K562 (cell line): ENCODE data around the gene C16orf74. TPM values are rescaled to one million over a fixed set of nuclear protein-coding genes. Genes with fewer than 3 reads are reported as not detected.

Experiments used
- ATAC-seq: fragments of 200-7000 bp; cut with Tn5 transposase; 3 replicates; pipeline ENCODE4 v1.9.1; 2020; ENCODE audit warnings: moderate library complexity
- BruUV-seq: library from RNA; stranded (reverse); fragments of 400-500 nt; replicated peaks from 2 replicates; lab custom pipeline; 2021; lab: Mats Ljungman, UMichigan
- CTCF ChIA-PET: fragments of 300-600 bp; formaldehyde crosslinking; extraction: SDS; loops from one replicate; lab custom pipeline; 2021; ENCODE audit warnings: low intra/inter-chr PET ratio; lab: Yijun Ruan, JAX
- POLR2A ChIA-PET: fragments of 300-600, 350-650 bp; sonication (Branson Sonifier 250); formaldehyde crosslinking; extraction: SDS; loops from one replicate; lab custom pipeline; 2021; ENCODE audit warnings: antibody characterized with exemption, inconsistent platforms; lab: Yijun Ruan, JAX
- DNase-seq, 4 experiments: peaks; one replicate each; pipeline versions ENCODE4 v3.0.0 to v3.0.0-alpha.2; 2011 to 2018; ENCODE audit warnings: low spot score in 3 of 4, mixed read lengths in 3 of 4; ENCODE audit errors: extremely low read depth in 1 of 4
- FAIRE-seq: peaks from 2 replicates; lab custom pipeline; 2011; peaks lifted over from hg19 to GRCh38; lab: Jason Lieb, UNC
- H2AFZ ChIP-seq: 2 replicates; pipeline ENCODE4 v1.6.0; 2011; ENCODE audit warnings: low read depth, low read length, control low read depth, inconsistent platforms
- H3K27ac ChIP-seq: fragments of 200-600 bp; 3 replicates; pipeline ENCODE4 v1.8.0; 2011; ENCODE audit warnings: low read depth, mild to moderate bottlenecking, control low read depth, inconsistent platforms, low read length, moderate library complexity, mixed read lengths; ENCODE audit errors: extremely low read depth
- H3K27me3 ChIP-seq, 2 experiments: fragments of 300-600 bp in 1 of 2; 2 replicates in 1 of 2; 3 replicates in 1 of 2; pipeline versions ENCODE4 v1.6.0 to v1.8.0; 2011; ENCODE audit warnings: inconsistent platforms in 2 of 2, low read length in 2 of 2, mild to moderate bottlenecking in 1 of 2, mixed read lengths in 1 of 2, moderate library complexity in 1 of 2; ENCODE audit not compliant: control insufficient read depth in 2 of 2, insufficient read depth in 2 of 2
- H3K36me3 ChIP-seq: fragments of 300-600 bp; 3 replicates; pipeline ENCODE4 v1.8.0; 2011; ENCODE audit warnings: mild to moderate bottlenecking, low read length, inconsistent platforms; ENCODE audit not compliant: control insufficient read depth, insufficient read depth
- H3K4me1 ChIP-seq, 2 experiments: fragments of 200-600 bp in 1 of 2; replicated peaks in 1 of 2; 2 replicates in 1 of 2; 3 replicates in 1 of 2; pipeline versions ENCODE4 v1.5.1 to v1.8.0; 2011; ENCODE audit warnings: inconsistent platforms in 2 of 2, low read length in 2 of 2, mild to moderate bottlenecking in 1 of 2, mixed read lengths in 1 of 2, moderate library complexity in 1 of 2; ENCODE audit not compliant: control insufficient read depth in 2 of 2, insufficient read depth in 2 of 2
- H3K4me2 ChIP-seq: 2 replicates; pipeline ENCODE4 v1.6.1; 2011; ENCODE audit warnings: low read length, control low read depth, inconsistent platforms, mixed read lengths; ENCODE audit not compliant: insufficient read depth
- H3K4me3 ChIP-seq: fragments of 200-600 bp; sonication (generic), shearing (Covaris generic); 2 replicates; pipeline ENCODE4 v1.5.1; 2016; ENCODE audit warnings: control low read depth, inconsistent platforms
- H3K79me2 ChIP-seq: fragments of 200-600 bp; 3 replicates; pipeline ENCODE4 v1.8.0; 2011; ENCODE audit warnings: low read length, inconsistent platforms; ENCODE audit not compliant: control insufficient read depth, insufficient read depth
- H3K9ac ChIP-seq, 2 experiments: 2 replicates each; pipeline versions ENCODE4 v1.6.0 to v1.6.1; 2011; ENCODE audit warnings: low read depth in 2 of 2, low read length in 2 of 2, control low read depth in 1 of 2, inconsistent platforms in 1 of 2, mild to moderate bottlenecking in 1 of 2, mixed read lengths in 1 of 2; ENCODE audit not compliant: insufficient read depth in 1 of 2
- H3K9me1 ChIP-seq: one replicate; pipeline ENCODE4 v1.6.0; 2011; ENCODE audit warnings: inconsistent platforms, mild to moderate bottlenecking, low read length, moderate library complexity; ENCODE audit not compliant: control insufficient read depth, insufficient read depth
- H3K9me3 ChIP-seq: replicated peaks from 2 replicates; pipeline ENCODE4 v1.5.1; 2011; ENCODE audit warnings: low read depth, low read length, inconsistent platforms; ENCODE audit not compliant: control insufficient read depth, insufficient read depth
- H4K20me1 ChIP-seq: replicated peaks from 2 replicates; pipeline ENCODE4 v1.6.1; 2011; ENCODE audit warnings: low read length, inconsistent platforms, mixed read lengths; ENCODE audit not compliant: control insufficient read depth, insufficient read depth
- ARID1B ChIP-seq: fragments of 450-650 bp; IDR thresholded peaks from 2 replicates; pipeline ENCODE4 v1.6.1; 2016; ENCODE audit warnings: antibody characterized with exemption, mild to moderate bottlenecking, inconsistent platforms
- HDAC6 ChIP-seq: IDR thresholded peaks from 2 replicates; pipeline ENCODE4 v1.6.1; 2012; ENCODE audit warnings: low read depth, mild to moderate bottlenecking, control low read depth, inconsistent platforms, low read length, moderate library complexity
- TOE1 ChIP-seq, 2 experiments: fragments of 450-650 bp in 1 of 2; sonication (generic) in 1 of 2; formaldehyde crosslinking in 1 of 2; IDR thresholded peaks; 2 replicates each; pipeline versions ENCODE4 v1.7.1 to v1.8.0; 2016 to 2022; ENCODE audit warnings: borderline replicate concordance in 2 of 2, mild to moderate bottlenecking in 2 of 2, antibody characterized with exemption in 1 of 2, inconsistent platforms in 1 of 2, low read depth in 1 of 2, missing genetic modification reagents in 1 of 2, moderate library complexity in 1 of 2
- WGBS: fragments of 100-300 bp; shearing (Covaris generic); methylation state at CpG from one replicate; pipeline ENCODE4 v1.1.6; 2016; ENCODE audit warnings: low coverage, mixed read lengths; ENCODE audit not compliant: insufficient coverage; ENCODE audit errors: missing lambda C conversion rate; 5-methylcytosine and 5-hydroxymethylcytosine counted together
- in situ Hi-C: fragments of 300-500 bp; cut with MboI; formaldehyde crosslinking; loops from 4 replicates; pipeline ENCODE4 v1.15.0; 2018; ENCODE audit warnings: inconsistent platforms, mixed read lengths
- intact Hi-C: fragments of 100-400 bp; cut with micrococcal nuclease; formaldehyde crosslinking; loops from 2 replicates; pipeline ENCODE4 v1.14.2; 2022
- polyA plus RNA-seq, 8 experiments: library from polyadenylated mRNA; depleted of rRNA in 4 of 8; stranded (reverse) in 5 of 8; unstranded in 3 of 8; fragments of >200 nt; fragmentation: Nextera tagmentation in 2 of 8; fragmentation: Illumina TruSeq in 1 of 8; extraction: Ambion mirVana in 2 of 8; extraction: Trizol in 1 of 8; gene quantifications; 2 replicates each; pipeline versions ENCODE4 v1.2.1 to v1.2.3, GENCODE V29; 2011 to 2014; ENCODE audit warnings: inconsistent platforms in 1 of 8, missing spikeins in 1 of 8
- total RNA-seq, 7 experiments: library from RNA; depleted of rRNA in 6 of 7; stranded (reverse); fragments of >200 nt in 6 of 7; fragmentation: Illumina TruSeq in 2 of 7; extraction: Trizol in 2 of 7; gene quantifications; 2 replicates each; pipeline versions ENCODE4 v1.2.1 to v1.2.3, GENCODE V29; 2011 to 2021; ENCODE audit warnings: low replicate concordance in 1 of 7
- TF ChIP-seq, protein P1 (sequence below), 2 experiments: fragments of 450-650 bp in 1 of 2; sonication (generic) in 1 of 2; formaldehyde crosslinking in 1 of 2; IDR thresholded peaks; 2 replicates each; pipeline versions ENCODE4 v1.7.1 to v1.9.0; 2016 to 2022; ENCODE audit warnings: inconsistent platforms in 1 of 2, mild to moderate bottlenecking in 1 of 2, missing genetic modification reagents in 1 of 2
- TF ChIP-seq, protein P2 (sequence below): fragments of 450-650 bp; conservative IDR thresholded peaks from 2 replicates; pipeline ENCODE4 v1.6.1; 2016; ENCODE audit warnings: missing genetic modification characterization, low read depth, mild to moderate bottlenecking, control low read depth, missing compliant biosample characterization
- TF ChIP-seq, protein P3 (sequence below): fragments of 450-650 bp; formaldehyde crosslinking; IDR thresholded peaks from 2 replicates; pipeline ENCODE4 v1.4.0; 2022; ENCODE audit warnings: missing genetic modification characterization

The C16orf74 gene
- total and polyA plus RNA-seq, 9 of the 15 experiments (the other 6 are each of a cell fraction or from before 2014, with no cell fraction given), result not detected

DNA sequence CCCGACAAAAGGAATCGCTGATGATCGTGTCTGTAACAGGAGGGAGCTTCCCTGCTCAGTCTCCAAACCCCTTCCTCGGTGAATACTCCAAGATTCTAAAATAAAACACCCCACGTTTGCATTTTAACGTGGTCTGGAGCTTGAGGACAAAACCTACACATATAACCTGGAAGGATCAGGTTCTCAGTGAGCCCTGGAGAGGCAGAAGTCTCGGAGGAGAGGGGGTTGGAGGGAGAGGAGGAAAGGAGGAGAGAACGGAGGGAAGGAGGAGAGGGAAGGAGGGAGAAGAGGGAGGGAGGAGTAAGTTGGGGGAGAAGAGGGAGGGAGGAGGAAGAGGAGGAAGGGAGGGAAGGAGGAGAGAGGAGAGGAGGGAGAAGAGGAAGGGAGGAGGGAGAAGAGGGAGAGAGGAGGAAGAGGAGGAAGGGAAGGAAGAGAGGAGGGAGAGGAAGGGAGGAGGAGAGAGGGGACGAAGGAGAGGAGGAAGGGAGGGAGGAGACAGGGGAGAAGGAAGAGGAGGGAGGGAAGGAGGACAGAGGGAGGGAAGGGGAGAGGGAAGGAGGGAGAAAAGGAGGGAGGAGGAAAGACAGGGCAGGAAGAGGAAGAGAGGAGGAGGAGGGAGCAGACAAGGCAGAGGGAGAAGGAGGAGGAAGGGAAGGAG lies 34.7 kb downstream of the C16orf74 start:
- Histone ChIP-seq H3K27me3 (peaks cover 11 to 50% of the 10 kb centered on the region in 2 experiments; a peak in 4 of 5 replicates), H4K20me1 (peaks cover 14% of the 10 kb centered on the region; the same call in 1 of the 2 replicates), H3K4me2 (no peak overlapping the region), H3K36me3 (no peaks in the 10 kb centered on the region), H3K9ac (no peak overlapping the region; a peak in 1 of 4 replicates), H3K4me3 (no peak overlapping the region), H3K9me3 (peaks cover 6% of the 10 kb centered on the region), H2AFZ (peak overlapping the region; percentile 18; the same call in 1 of the 2 replicates), H3K27ac (no peak overlapping the region), H3K79me2 (no peaks in the 10 kb centered on the region), H3K9me1 (no peaks in the 10 kb centered on the region), H3K4me1 (peaks cover 3 to 33% of the 10 kb centered on the region in 2 experiments; a peak in 4 of 5 replicates)
- no peak for FAIRE-seq
- DNase-seq, result no peak
- WGBS, result 7% methylated on average over 8 of the region's 9 CpGs
- intact Hi-C loops, result loop anchor here (5.0 to 10.0 kb wide), 2 partner anchors 141 to 294 kb away; no protein-coding TSS in a partner anchor
- in situ Hi-C loops, result loop anchor here (10.0 kb wide), 1 partner anchor 291 kb away; no protein-coding TSS in a partner anchor
- BruUV-seq, result no TSS peak
- no peak for ATAC-seq
- ChIA-PET CTCF (interaction anchor here (4.5 kb wide), 1 partner anchor 40 kb away, joined by 35 read pairs; no protein-coding TSS in a partner anchor), POLR2A (interaction anchor here (0.6 to 1.4 kb wide), 5 partner anchors 10 to 77 kb away, joined by 3 to 5 read pairs (median 4); no protein-coding TSS in a partner anchor)
- TF ChIP-seq TOE1 (IDR thresholded peaks at IDR 0.05; ENCODE audit: borderline replicate concordance), result 0 out of 2 replicates have a peak, but pooled peaks have one; percentile 15
- no peak for TF ChIP-seq TOE1 (CRISPR knock-in tag; IDR thresholded peaks at IDR 0.05; ENCODE audit: borderline replicate concordance, low read depth)
- TF ChIP-seq, protein P1, sequence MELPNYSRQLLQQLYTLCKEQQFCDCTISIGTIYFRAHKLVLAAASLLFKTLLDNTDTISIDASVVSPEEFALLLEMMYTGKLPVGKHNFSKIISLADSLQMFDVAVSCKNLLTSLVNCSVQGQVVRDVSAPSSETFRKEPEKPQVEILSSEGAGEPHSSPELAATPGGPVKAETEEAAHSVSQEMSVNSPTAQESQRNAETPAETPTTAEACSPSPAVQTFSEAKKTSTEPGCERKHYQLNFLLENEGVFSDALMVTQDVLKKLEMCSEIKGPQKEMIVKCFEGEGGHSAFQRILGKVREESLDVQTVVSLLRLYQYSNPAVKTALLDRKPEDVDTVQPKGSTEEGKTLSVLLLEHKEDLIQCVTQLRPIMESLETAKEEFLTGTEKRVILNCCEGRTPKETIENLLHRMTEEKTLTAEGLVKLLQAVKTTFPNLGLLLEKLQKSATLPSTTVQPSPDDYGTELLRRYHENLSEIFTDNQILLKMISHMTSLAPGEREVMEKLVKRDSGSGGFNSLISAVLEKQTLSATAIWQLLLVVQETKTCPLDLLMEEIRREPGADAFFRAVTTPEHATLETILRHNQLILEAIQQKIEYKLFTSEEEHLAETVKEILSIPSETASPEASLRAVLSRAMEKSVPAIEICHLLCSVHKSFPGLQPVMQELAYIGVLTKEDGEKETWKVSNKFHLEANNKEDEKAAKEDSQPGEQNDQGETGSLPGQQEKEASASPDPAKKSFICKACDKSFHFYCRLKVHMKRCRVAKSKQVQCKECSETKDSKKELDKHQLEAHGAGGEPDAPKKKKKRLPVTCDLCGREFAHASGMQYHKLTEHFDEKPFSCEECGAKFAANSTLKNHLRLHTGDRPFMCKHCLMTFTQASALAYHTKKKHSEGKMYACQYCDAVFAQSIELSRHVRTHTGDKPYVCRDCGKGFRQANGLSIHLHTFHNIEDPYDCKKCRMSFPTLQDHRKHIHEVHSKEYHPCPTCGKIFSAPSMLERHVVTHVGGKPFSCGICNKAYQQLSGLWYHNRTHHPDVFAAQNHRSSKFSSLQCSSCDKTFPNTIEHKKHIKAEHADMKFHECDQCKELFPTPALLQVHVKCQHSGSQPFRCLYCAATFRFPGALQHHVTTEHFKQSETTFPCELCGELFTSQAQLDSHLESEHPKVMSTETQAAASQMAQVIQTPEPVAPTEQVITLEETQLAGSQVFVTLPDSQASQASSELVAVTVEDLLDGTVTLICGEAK (IDR thresholded peaks at IDR 0.05), result no peak
- TF ChIP-seq, protein P1 (CRISPR knock-in tag; IDR thresholded peaks at IDR 0.05), result no peak
- TF ChIP-seq, protein P2, sequence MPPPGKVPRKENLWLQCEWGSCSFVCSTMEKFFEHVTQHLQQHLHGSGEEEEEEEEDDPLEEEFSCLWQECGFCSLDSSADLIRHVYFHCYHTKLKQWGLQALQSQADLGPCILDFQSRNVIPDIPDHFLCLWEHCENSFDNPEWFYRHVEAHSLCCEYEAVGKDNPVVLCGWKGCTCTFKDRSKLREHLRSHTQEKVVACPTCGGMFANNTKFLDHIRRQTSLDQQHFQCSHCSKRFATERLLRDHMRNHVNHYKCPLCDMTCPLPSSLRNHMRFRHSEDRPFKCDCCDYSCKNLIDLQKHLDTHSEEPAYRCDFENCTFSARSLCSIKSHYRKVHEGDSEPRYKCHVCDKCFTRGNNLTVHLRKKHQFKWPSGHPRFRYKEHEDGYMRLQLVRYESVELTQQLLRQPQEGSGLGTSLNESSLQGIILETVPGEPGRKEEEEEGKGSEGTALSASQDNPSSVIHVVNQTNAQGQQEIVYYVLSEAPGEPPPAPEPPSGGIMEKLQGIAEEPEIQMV, result 0 out of 2 replicates have a peak, but pooled peaks have one; percentile 43
- TF ChIP-seq, protein P3, sequence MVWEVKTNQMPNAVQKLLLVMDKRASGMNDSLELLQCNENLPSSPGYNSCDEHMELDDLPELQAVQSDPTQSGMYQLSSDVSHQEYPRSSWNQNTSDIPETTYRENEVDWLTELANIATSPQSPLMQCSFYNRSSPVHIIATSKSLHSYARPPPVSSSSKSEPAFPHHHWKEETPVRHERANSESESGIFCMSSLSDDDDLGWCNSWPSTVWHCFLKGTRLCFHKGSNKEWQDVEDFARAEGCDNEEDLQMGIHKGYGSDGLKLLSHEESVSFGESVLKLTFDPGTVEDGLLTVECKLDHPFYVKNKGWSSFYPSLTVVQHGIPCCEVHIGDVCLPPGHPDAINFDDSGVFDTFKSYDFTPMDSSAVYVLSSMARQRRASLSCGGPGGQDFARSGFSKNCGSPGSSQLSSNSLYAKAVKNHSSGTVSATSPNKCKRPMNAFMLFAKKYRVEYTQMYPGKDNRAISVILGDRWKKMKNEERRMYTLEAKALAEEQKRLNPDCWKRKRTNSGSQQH (CRISPR knock-in tag), result 0 out of 2 replicates have a peak, but pooled peaks have one; percentile 18
- TF ChIP-seq HDAC6, result no peak
- 0 out of 2 replicates have a peak, but pooled peaks have one; percentile 12 for TF ChIP-seq ARID1B
